ENCODE results near the gene KIF3A.

Gene KIF3A

GRCh38 chr5:132770476-132771159, 33.3 kb upstream of the KIF3A start:
- DNase-seq, result no peak

DNA sequence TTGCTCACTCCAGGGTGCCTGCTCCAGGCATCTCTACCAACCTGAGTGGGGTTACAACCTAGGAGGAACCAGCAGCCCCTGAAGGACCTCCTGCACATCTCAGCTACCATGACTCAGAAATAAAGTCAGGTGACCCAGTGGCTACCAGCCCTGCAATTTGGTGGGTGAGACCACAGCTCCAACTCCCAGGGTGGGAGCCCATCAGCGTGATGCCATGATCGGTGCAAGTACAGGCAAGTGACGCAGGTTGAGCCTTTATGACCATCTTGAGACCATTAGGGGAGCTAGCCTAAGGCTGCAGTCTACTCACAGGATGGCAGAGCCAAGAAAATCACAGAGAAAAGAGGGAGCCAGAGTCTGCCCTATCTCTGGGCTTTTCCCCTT, 31.1 kb upstream of the KIF3A start:
- DNase-seq, result no peak

GRCh38 chr5:132767150-132767549, 29.8 kb upstream of the KIF3A start:
- no peak for DNase-seq

DNA sequence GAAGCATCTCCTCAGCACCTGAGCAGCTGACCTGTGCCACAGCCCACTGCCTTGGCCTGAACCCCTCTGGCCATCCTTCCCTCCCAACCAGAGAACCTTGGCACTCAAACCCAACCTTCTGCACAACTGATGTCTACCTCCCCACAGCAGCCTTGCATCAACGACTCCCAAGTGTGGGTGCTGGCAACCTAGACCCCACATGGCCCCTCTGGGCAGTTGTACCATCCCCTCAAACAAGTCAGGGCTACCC, 29.4 kb upstream of the KIF3A start:
- DNase-seq, result no peak

- DNase-seq, result no peak
Observed at GRCh38 chr5:132766020-132766805, 28.9 kb upstream of the KIF3A start.

- no peak for DNase-seq
Observed at GRCh38 chr5:132765311-132766019, 28.1 kb upstream of the KIF3A start.

DNA sequence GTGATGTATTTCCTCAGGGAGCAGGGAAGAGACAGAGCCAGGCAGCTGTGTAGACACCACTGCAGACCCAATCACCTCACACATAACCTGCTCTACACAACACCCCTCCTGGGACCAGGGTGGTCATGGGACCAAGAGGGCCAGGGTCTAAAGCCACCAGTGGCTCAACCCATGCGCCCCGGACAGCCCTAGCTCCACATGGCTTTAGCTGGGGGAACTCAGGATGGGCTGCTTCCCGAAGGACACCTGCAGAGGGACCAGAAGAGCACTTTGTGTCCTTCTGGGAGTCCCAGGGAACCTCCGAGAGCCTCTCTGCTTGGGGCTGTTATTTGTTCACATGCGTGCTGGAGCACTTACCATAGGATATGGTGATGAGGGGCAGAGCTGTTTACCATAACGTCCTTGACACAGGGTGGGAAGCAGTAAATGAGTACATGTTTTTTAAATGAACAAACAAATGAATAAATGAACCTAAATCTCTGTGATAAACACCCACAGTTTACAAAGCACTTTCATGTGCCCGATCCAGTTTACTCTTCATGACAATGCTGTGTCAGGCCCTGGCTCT, 27.4 kb upstream of the KIF3A start:
- DNase-seq, result no peak

DNA sequence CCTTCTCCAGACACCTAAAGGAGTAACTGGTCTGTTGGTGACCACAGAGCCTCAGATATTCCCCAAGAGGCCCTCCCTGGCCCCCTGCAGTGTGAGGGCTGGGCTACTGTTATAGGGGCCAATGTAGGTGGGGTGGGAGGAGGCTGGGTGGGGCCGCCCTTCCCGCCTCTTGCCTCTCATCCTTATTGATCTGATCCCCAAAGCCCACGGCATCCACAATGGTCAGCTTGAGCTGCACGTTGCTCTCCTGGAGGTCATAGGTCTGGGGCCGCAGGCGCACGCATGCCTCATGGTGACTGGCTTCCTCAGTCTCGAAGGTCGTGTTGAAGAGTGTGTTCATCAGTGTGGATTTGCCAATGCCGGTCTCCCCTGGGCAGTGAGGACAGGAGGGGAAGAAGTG, 26.7 kb upstream of the KIF3A start:
- DNase-seq, result no peak

DNA sequence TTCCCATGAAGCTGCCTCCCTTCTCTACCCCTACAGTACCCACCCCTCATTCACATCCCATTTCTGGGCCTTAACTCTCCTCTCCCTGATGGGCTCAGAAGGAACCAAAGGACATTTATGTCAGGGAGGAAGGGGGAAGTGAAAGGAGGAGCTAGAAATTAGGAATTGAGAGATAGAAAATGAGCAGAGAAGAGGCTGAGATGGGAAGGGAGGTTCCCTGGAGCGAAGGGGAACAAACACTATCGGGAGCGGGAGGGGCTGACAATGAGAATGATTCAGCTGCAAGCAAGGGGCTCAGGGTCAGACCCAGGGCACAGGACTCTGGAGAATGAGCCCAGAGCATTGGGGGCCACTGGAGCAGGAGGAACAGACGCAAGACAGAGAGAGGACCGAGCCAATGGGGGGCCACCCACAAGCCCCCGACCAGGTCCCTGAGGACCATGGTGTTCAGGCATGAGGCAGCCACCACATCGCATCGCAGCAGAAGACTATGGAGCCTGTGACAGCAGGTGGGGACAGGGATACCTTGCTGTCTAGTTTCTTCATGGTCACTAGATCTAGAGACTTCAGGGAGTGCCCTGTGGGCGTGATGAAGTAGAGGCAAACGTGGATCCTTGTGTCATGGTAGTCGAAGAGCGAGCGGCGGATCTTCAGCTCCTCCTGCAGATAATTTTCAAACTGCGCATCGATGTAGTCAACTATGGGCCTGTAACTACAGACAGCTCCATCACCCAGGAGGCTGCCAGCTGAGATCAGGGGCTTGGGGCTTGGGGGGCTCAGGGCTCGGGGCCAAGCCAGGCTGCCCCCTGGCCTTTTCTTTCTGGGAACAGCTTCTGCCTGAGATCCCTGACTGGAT, 26.1 kb upstream of the KIF3A start:
- DNase-seq, result no peak

GRCh38 chr5:132762246-132763000, 25.1 kb upstream of the KIF3A start:
- DNase-seq, result no peak

DNA sequence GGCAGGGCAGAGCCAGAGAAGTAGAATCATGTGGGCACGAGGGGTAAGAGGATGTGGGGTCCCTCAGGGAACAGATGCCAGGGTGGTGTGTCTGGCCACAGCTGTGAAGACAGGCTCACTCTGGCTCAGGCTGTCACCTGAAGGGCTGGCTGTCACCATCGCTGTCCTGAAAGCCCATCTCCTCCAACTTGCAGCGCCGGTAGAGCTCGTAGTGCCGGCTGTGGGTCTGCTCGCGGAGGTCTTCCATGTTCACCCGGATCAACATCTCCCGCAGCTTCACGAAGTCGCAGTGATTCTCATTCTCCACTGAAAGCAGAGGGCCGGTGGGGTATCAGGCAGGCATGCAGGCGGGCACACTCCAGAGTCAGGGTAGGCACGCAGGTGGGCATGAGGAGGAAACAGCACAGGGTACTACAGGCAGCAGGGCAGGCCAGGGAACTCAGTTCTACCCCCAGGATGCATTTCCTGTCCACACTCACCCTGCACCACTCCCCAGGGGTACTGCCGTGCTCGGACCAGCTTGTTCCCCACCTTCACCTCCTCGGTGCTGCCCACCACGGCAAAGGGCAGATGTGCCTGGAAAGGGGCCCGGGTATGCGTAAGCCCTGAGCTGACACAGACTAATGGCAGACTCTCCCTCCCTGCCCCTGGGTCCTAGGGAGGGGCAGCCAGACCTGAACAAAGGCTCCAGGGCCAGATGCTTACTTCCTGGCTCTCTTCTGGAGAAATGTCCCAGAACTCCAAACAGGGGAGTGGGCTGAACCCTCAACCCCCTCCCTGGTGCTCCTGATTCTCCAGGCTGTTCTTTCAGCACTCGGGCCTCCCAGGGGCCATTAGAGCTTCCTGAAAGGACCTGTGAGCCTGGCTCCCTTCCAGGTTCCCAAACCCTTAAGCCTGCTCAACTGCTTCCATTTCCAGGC, 24.2 kb upstream of the KIF3A start:
- DNase-seq, result no peak

DNA sequence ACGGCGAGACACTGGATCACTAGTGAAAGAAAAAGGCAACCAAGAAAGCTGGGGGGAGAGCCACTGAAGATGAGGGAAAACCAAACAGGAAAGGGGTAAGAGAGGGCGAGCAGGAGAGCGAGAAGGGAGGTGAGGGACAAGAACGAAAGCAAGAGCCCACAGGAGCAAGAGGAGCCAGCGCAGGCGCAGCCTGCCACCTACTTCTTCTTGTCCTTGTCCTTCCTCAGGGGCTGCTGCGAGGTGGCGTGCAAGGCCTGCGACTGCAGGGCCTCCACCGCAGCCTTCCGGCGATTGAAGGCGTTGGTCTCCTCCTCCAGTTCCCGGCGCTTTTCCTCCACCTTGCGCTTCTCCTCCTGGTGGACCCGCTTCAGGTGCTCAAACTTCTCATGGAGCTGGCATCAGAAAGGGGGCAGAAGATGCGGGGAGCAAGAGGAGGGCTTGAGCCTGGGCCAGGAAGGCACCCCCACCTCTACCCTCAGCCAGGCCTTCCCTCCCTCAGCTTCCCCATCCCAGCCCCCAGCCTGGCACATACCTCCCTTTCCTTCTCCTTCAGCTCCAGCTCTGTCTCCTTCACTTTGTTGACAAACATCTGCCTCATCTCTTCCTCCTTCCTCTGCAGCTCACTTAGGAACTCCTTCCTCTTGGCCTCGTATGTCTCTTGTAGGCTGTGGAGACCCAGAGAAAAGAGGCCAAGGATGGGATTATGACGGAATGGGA, 23.4 kb upstream of the KIF3A start:
- no peak for DNase-seq

GRCh38 chr5:132760049-132760420, 22.7 kb upstream of the KIF3A start:
- DNase-seq, result no peak

- peak; percentile 6 for DNase-seq
Observed at GRCh38 chr5:132759114-132760048, 22.0 kb upstream of the KIF3A start.

- no peak for DNase-seq
Observed at GRCh38 chr5:132758451-132758850, 21.1 kb upstream of the KIF3A start.

DNA sequence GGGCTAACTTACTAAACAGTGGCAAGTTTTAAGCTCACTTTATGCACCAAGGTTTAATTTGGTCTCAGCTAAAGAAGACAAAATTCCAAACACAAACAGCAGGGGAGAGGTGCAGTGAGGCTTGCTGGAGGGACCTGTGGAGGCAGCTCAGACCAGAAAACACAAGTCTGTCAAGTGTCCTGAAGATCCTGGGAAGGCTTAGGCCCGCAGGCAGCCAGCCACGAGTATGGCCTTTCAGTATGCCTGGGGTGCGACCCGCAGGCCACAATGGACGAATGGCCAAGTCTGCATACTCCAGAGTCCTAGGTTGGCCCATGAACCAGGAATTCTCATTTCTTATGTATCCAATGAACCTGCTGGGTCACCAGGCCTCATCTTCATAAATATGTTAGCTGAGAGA, 19.2 kb upstream of the KIF3A start:
- no peak for DNase-seq

GRCh38 chr5:132754947-132755346, 17.6 kb upstream of the KIF3A start:
- no peak for DNase-seq

GRCh38 chr5:132754111-132754510, 16.8 kb upstream of the KIF3A start:
- DNase-seq, result no peak

Measured in NCI-H526 treated with DMSO at 0.1 percent for 48 hours (cell line).